ENCODE data around the gene ARPP21.

- no peak for TF ChIP-seq CTCF (IDR thresholded peaks at IDR 0.05; ENCODE audit: extremely low read depth in 1 of 2, insufficient read depth in 1 of 2, low read depth in 1 of 2, low read length in 2 of 2)
- TF ChIP-seq POLR2A (IDR thresholded peaks at IDR 0.05; ENCODE audit: low read depth, low read length), result no peak
- no peak for TF ChIP-seq MAX (IDR thresholded peaks at IDR 0.05; ENCODE audit: insufficient read depth, insufficient read length)
- no peak for TF ChIP-seq EZH2 (IDR thresholded peaks at IDR 0.05; ENCODE audit: borderline replicate concordance, low read depth, low read length, severe bottlenecking)
- no peak for TF ChIP-seq POLR2AphosphoS5 (IDR thresholded peaks at IDR 0.05; ENCODE audit: insufficient read depth, low read depth, low read length)
- no peak for TF ChIP-seq GATA2 (IDR thresholded peaks at IDR 0.05; ENCODE audit: insufficient read depth, insufficient read length, low read depth, low read length)
- no peak for TF ChIP-seq FOS (IDR thresholded peaks at IDR 0.05; ENCODE audit: borderline replicate concordance, insufficient read depth, low read length)
- TF ChIP-seq MYC (IDR thresholded peaks at IDR 0.05; ENCODE audit: low read depth, low read length), result no peak
These were observed 42.9 kb upstream of the ARPP21 start for GRCh38 chr3:35596335-35596995.

Measured in endothelial cell of umbilical vein (primary cell).